ENCODE measurements around the gene CA11. TPM values are rescaled to one million over a fixed set of nuclear protein-coding genes. Genes with fewer than 3 reads are reported as not detected.

CA11 gene
- total RNA-seq, 1 donor from 2014 or later: 9.1 TPM

- DNase-seq (ENCODE audit: low spot score): peak; percentile 94
- Mint-ChIP-seq H3K27me3 (ENCODE audit: low read depth) (no peaks in the 10 kb centered on the region), H3K36me3 (ENCODE audit: low read depth) (no peaks in the 10 kb centered on the region), H3K27ac (ENCODE audit: unreplicated experiment) (peak overlapping the region; percentile 83), H3K9me3 (ENCODE audit: low read depth) (no peaks in the 10 kb centered on the region), H3K4me1 (ENCODE audit: low read depth) (peaks cover 36% of the 10 kb centered on the region), H3K4me3 (ENCODE audit: unreplicated experiment) (peak overlapping the region; percentile 61)
- TF ChIP-seq CTCF (IDR thresholded peaks at IDR 0.05): peak; percentile 71
Observed at GRCh38 chr19:48630296-48631063, 15.5 kb downstream of the CA11 start.

- Mint-ChIP-seq H3K9me3 (ENCODE audit: low read depth) (no peaks in the 10 kb centered on the region), H3K27ac (ENCODE audit: unreplicated experiment) (peak overlapping the region; percentile 83), H3K27me3 (ENCODE audit: low read depth) (no peaks in the 10 kb centered on the region), H3K36me3 (ENCODE audit: low read depth) (no peaks in the 10 kb centered on the region), H3K4me1 (ENCODE audit: low read depth) (peaks cover 36% of the 10 kb centered on the region), H3K4me3 (ENCODE audit: unreplicated experiment) (peak overlapping the region; percentile 61)
- DNase-seq (ENCODE audit: low spot score): peak; percentile 93
- TF ChIP-seq CTCF (IDR thresholded peaks at IDR 0.05): no peak
Observed at GRCh38 chr19:48629599-48630295, 16.2 kb downstream of the CA11 start.

GRCh38 chr19:48629297-48629598 lies 16.7 kb downstream of the CA11 start:
- no peaks in the 10 kb centered on the region for H3K27me3 Mint-ChIP-seq (ENCODE audit: low read depth)
- no peak overlapping the region for H3K4me3 Mint-ChIP-seq (ENCODE audit: unreplicated experiment)
- no peaks in the 10 kb centered on the region for H3K36me3 Mint-ChIP-seq (ENCODE audit: low read depth)
- TF ChIP-seq CTCF (IDR thresholded peaks at IDR 0.05): no peak
- DNase-seq (ENCODE audit: low spot score): no peak
- H3K9me3 Mint-ChIP-seq (ENCODE audit: low read depth): no peaks in the 10 kb centered on the region
- no peak overlapping the region for H3K27ac Mint-ChIP-seq (ENCODE audit: unreplicated experiment)
- peaks cover 35% of the 10 kb centered on the region for H3K4me1 Mint-ChIP-seq (ENCODE audit: low read depth)

- TF ChIP-seq CTCF (IDR thresholded peaks at IDR 0.05): no peak
- peak overlapping the region; percentile 73 for H3K27ac Mint-ChIP-seq (ENCODE audit: unreplicated experiment)
- no peak for DNase-seq (ENCODE audit: low spot score)
- no peaks in the 10 kb centered on the region for H3K36me3 Mint-ChIP-seq (ENCODE audit: low read depth)
- peaks cover 38% of the 10 kb centered on the region for H3K4me1 Mint-ChIP-seq (ENCODE audit: low read depth)
- H3K9me3 Mint-ChIP-seq (ENCODE audit: low read depth): no peaks in the 10 kb centered on the region
- H3K4me3 Mint-ChIP-seq (ENCODE audit: unreplicated experiment): no peak overlapping the region
- no peaks in the 10 kb centered on the region for H3K27me3 Mint-ChIP-seq (ENCODE audit: low read depth)
Observed at GRCh38 chr19:48628486-48629296, 17.3 kb downstream of the CA11 start.

GRCh38 chr19:48627865-48628314 lies 18.1 kb downstream of the CA11 start:
- no peak overlapping the region for H3K27ac Mint-ChIP-seq (ENCODE audit: unreplicated experiment)
- no peak for DNase-seq (ENCODE audit: low spot score)
- no peak for TF ChIP-seq CTCF (IDR thresholded peaks at IDR 0.05)
- H3K9me3 Mint-ChIP-seq (ENCODE audit: low read depth): no peaks in the 10 kb centered on the region
- H3K4me3 Mint-ChIP-seq (ENCODE audit: unreplicated experiment): no peak overlapping the region
- H3K36me3 Mint-ChIP-seq (ENCODE audit: low read depth): peaks cover 3% of the 10 kb centered on the region
- H3K27me3 Mint-ChIP-seq (ENCODE audit: low read depth): no peaks in the 10 kb centered on the region
- peaks cover 40% of the 10 kb centered on the region for H3K4me1 Mint-ChIP-seq (ENCODE audit: low read depth)

Measured in chondrocyte (in vitro differentiated cells).